ENCODE measurements around the gene MGAT5.

The MGAT5 gene

DNA sequence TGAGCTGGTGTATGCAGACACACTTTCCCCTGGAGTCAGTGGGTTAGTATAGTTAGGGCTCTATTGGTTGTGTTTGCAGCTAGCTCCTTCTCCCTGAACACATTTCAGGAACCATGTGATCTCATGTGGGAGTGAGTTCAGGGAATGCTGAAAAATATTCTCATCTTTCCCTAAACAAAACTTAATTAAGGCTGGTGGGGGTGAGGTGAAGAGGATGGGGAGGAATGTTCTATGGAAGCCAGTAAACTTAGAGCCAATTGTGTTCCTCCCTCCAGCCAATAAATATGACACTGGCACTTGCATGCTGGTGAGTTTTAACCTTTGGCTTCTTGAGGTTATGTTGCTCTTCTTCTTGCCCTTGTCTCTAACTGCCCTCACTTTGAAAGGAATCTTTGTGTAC lies 952 bp downstream of the MGAT5 start:
- ChIA-PET POLR2A (interaction anchor here (1.1 kb wide), 1 partner anchor 9 kb away, joined by 3 read pairs; no protein-coding TSS in a partner anchor), CTCF (interaction anchor here (0.9 to 3.5 kb wide), 2 partner anchors 9 to 136 kb away, joined by 3 to 28 read pairs; no protein-coding TSS in a partner anchor)
- H3K4me3 ChIP-seq (ENCODE audit: low read depth, low read length) = no peak overlapping the region
- H3K9me3 ChIP-seq (ENCODE audit: control insufficient read depth, insufficient read depth, low read depth, low read length) = no peaks in the 10 kb centered on the region
- H3K4me1 ChIP-seq (ENCODE audit: control insufficient read depth, insufficient read depth, low read length) = no peaks in the 10 kb centered on the region
- no peak overlapping the region for H3K27ac ChIP-seq (ENCODE audit: extremely low read depth, low read depth, low read length)
- TF ChIP-seq ZNF114 (tag by site-specific recombination; IDR thresholded peaks at IDR 0.05) (no peak), SP3 (tag by site-specific recombination; IDR thresholded peaks at IDR 0.05) (no peak), GLIS1 (tag by site-specific recombination; IDR thresholded peaks at IDR 0.05) (no peak), ZNF585B (tag by site-specific recombination; IDR thresholded peaks at IDR 0.05) (no peak), SETDB1 (IDR thresholded peaks at IDR 0.05; ENCODE audit: insufficient read length, low read length) (no peak), EGR2 (tag by site-specific recombination; IDR thresholded peaks at IDR 0.05; ENCODE audit: low read depth) (no peak), ZNF654 (tag by site-specific recombination; IDR thresholded peaks at IDR 0.05; ENCODE audit: low read depth) (no peak), KLF1 (tag by site-specific recombination; IDR thresholded peaks at IDR 0.05) (no peak), WT1 (tag by site-specific recombination; IDR thresholded peaks at IDR 0.05) (no peak)
- peaks cover 0 to 15% of the 10 kb centered on the region in 2 experiments; a peak in 1 of 3 replicates for H3K36me3 ChIP-seq (ENCODE audit: control insufficient read depth in 2 of 2, insufficient read depth in 1 of 2, low read length in 2 of 2)

- Histone ChIP-seq H3K36me3 (ENCODE audit: control insufficient read depth in 2 of 2, insufficient read depth in 1 of 2, low read length in 2 of 2) (peaks cover 0 to 15% of the 10 kb centered on the region in 2 experiments; a peak in 1 of 3 replicates), H3K9me3 (ENCODE audit: control insufficient read depth, insufficient read depth, low read depth, low read length) (no peaks in the 10 kb centered on the region), H3K4me1 (ENCODE audit: control insufficient read depth, insufficient read depth, low read length) (no peaks in the 10 kb centered on the region), H3K27ac (ENCODE audit: extremely low read depth, low read depth, low read length) (no peak overlapping the region), H3K4me3 (ENCODE audit: low read depth, low read length) (no peak overlapping the region)
- POLR2A ChIA-PET = no interaction called here
- CTCF ChIA-PET = interaction anchor here (0.9 to 3.5 kb wide), 2 partner anchors 11 kb away, joined by 3 to 28 read pairs; no protein-coding TSS in a partner anchor
- TF ChIP-seq SETDB1 (IDR thresholded peaks at IDR 0.05; ENCODE audit: insufficient read length, low read length) (no peak), ZNF391 (tag by site-specific recombination; IDR thresholded peaks at IDR 0.05; ENCODE audit: borderline replicate concordance, low read depth) (no peak), ZNF580 (tag by site-specific recombination; IDR thresholded peaks at IDR 0.05) (no peak), KLF16 (tag by site-specific recombination; IDR thresholded peaks at IDR 0.05) (no peak), ZSCAN30 (tag by site-specific recombination; IDR thresholded peaks at IDR 0.05) (no peak), ZNF660 (tag by site-specific recombination; IDR thresholded peaks at IDR 0.05) (no peak), ZNF280D (tag by site-specific recombination; IDR thresholded peaks at IDR 0.05) (no peak), ZNF529 (tag by site-specific recombination; IDR thresholded peaks at IDR 0.05; ENCODE audit: insufficient replicate concordance) (no peak), ZNF623 (tag by site-specific recombination; IDR thresholded peaks at IDR 0.05) (no peak), ZSCAN16 (tag by site-specific recombination; IDR thresholded peaks at IDR 0.05) (no peak), ZNF510 (tag by site-specific recombination; IDR thresholded peaks at IDR 0.05; ENCODE audit: insufficient replicate concordance) (no peak), ZNF792 (tag by site-specific recombination; IDR thresholded peaks at IDR 0.05) (no peak)
- TF ChIP-seq, protein P1, sequence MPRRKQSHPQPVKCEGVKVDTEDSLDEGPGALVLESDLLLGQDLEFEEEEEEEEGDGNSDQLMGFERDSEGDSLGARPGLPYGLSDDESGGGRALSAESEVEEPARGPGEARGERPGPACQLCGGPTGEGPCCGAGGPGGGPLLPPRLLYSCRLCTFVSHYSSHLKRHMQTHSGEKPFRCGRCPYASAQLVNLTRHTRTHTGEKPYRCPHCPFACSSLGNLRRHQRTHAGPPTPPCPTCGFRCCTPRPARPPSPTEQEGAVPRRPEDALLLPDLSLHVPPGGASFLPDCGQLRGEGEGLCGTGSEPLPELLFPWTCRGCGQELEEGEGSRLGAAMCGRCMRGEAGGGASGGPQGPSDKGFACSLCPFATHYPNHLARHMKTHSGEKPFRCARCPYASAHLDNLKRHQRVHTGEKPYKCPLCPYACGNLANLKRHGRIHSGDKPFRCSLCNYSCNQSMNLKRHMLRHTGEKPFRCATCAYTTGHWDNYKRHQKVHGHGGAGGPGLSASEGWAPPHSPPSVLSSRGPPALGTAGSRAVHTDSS (tag by site-specific recombination; IDR thresholded peaks at IDR 0.05) = no peak
These were observed 3.1 kb downstream of the MGAT5 start for GRCh38 chr2:134256956-134257355.
